ENCODE data around the gene DNAAF2. TPM values are rescaled to one million over a fixed set of nuclear protein-coding genes. Genes with fewer than 3 reads are reported as not detected.

DNAAF2 gene
- total and polyA plus RNA-seq, 2 of the 8 experiments (the other 6 are each of a cell fraction or from before 2014, with no cell fraction given), result 12.2 to 30.0 TPM

- TF ChIP-seq RNF2 (IDR thresholded peaks at IDR 0.05; ENCODE audit: borderline replicate concordance, low read depth, low read length, missing control alignments, poor library complexity, severe bottlenecking), result no peak
- TF ChIP-seq HDAC6 (IDR thresholded peaks at IDR 0.05; ENCODE audit: low read depth, low read length), result no peak
- TF ChIP-seq SAP30 (IDR thresholded peaks at IDR 0.05; ENCODE audit: insufficient read depth, insufficient replicate concordance, low read length), result no peak
- TF ChIP-seq PHF8 (conservative IDR thresholded peaks at IDR 0.05; ENCODE audit: low read depth, low read length), result peak; percentile 92
- peak; percentile 73; the same call in 1 of the 2 replicates for TF ChIP-seq TBP (IDR thresholded peaks at IDR 0.05; ENCODE audit: low read depth, low read length)
- peak; percentile 50 for TF ChIP-seq KDM4A (IDR thresholded peaks at IDR 0.05; ENCODE audit: low read depth, low read length, severe bottlenecking)
- no peak for TF ChIP-seq ATF2 (IDR thresholded peaks at IDR 0.05; ENCODE audit: low read length)
- TF ChIP-seq, protein P1, sequence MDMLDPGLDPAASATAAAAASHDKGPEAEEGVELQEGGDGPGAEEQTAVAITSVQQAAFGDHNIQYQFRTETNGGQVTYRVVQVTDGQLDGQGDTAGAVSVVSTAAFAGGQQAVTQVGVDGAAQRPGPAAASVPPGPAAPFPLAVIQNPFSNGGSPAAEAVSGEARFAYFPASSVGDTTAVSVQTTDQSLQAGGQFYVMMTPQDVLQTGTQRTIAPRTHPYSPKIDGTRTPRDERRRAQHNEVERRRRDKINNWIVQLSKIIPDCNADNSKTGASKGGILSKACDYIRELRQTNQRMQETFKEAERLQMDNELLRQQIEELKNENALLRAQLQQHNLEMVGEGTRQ (IDR thresholded peaks at IDR 0.05; ENCODE audit: low read length), result 0 out of 2 replicates have a peak, but pooled peaks have one; percentile 16
- 0 out of 2 replicates have a peak, but pooled peaks have one; percentile 38 for TF ChIP-seq YY1 (IDR thresholded peaks at IDR 0.05; ENCODE audit: low read depth, low read length)
- TF ChIP-seq, protein P2, sequence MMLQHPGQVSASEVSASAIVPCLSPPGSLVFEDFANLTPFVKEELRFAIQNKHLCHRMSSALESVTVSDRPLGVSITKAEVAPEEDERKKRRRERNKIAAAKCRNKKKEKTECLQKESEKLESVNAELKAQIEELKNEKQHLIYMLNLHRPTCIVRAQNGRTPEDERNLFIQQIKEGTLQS (IDR thresholded peaks at IDR 0.05; ENCODE audit: insufficient read depth, low read depth, low read length), result peak; percentile 17; the same call in 1 of the 2 replicates
- TF ChIP-seq KDM5A (IDR thresholded peaks at IDR 0.05; ENCODE audit: low read length), result peak; percentile 12; the same call in 1 of the 2 replicates
- peak; percentile 38; the same call in 1 of the 2 replicates for TF ChIP-seq RBBP5 (IDR thresholded peaks at IDR 0.05; ENCODE audit: borderline replicate concordance, low read depth, low read length)
- TF ChIP-seq, protein P3, sequence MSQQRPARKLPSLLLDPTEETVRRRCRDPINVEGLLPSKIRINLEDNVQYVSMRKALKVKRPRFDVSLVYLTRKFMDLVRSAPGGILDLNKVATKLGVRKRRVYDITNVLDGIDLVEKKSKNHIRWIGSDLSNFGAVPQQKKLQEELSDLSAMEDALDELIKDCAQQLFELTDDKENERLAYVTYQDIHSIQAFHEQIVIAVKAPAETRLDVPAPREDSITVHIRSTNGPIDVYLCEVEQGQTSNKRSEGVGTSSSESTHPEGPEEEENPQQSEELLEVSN (IDR thresholded peaks at IDR 0.05), result peak; percentile 71
- TF ChIP-seq SIN3A (conservative IDR thresholded peaks at IDR 0.05 in 1 of 2, IDR thresholded peaks at IDR 0.05 in 1 of 2; ENCODE audit: low read depth in 1 of 2, low read length in 2 of 2), result peak in 1 of 2 experiments; percentile 86; a peak in 1 of 4 replicates
- TF ChIP-seq FOSL1 (IDR thresholded peaks at IDR 0.05; ENCODE audit: insufficient read depth, low read depth, low read length), result no peak
- peak; percentile 89 for TF ChIP-seq ASH2L (IDR thresholded peaks at IDR 0.05; ENCODE audit: low read length)
- peak; percentile 31 for TF ChIP-seq TAF1 (IDR thresholded peaks at IDR 0.05; ENCODE audit: low read depth, low read length)
Measured at GRCh38 chr14:49633640-49634546, 1.2 kb downstream of the DNAAF2 start (continued).

Measured in H1 (cell line).